HepG2 (cell line): ENCODE results near the gene EFEMP2. TPM values are rescaled to one million over a fixed set of nuclear protein-coding genes. Genes with fewer than 3 reads are reported as not detected.

Source experiments
- ZFP90 ChIP-seq: sonication (generic); formaldehyde crosslinking; IDR thresholded peaks from 2 replicates; pipeline ENCODE4 v1.8.0; 2022; ENCODE audit warnings: missing genetic modification reagents, mild to moderate bottlenecking, inconsistent platforms, borderline replicate concordance
- ZNF253 ChIP-seq: sonication (generic); formaldehyde crosslinking; IDR thresholded peaks from 2 replicates; pipeline ENCODE4 v1.8.0; 2022; ENCODE audit warnings: mild to moderate bottlenecking, missing genetic modification reagents, borderline replicate concordance
- ZNF468 ChIP-seq: sonication (generic); formaldehyde crosslinking; IDR thresholded peaks from 2 replicates; pipeline ENCODE4 v1.8.0; 2022; ENCODE audit warnings: mild to moderate bottlenecking, moderate library complexity, missing genetic modification reagents
- polyA plus RNA-seq, 8 experiments: library from polyadenylated mRNA; depleted of rRNA in 3 of 8; stranded (reverse) in 7 of 8; unstranded in 1 of 8; fragments of >200 nt; fragmentation: Illumina TruSeq in 4 of 8; extraction: Trizol in 4 of 8; gene quantifications; 2 replicates each; pipeline versions ENCODE4 v1.2.1 to v1.2.3, GENCODE V29; 2011 to 2016; ENCODE audit warnings: low read depth in 4 of 8, missing spikeins in 1 of 8, mixed read lengths in 1 of 8; ENCODE audit not compliant: insufficient read depth in 1 of 8
- total RNA-seq, 5 experiments: library from RNA; depleted of rRNA; stranded (reverse); fragments of >200 nt; fragmentation: Illumina TruSeq; extraction: Trizol; gene quantifications; 2 replicates each; pipeline ENCODE4 v1.2.3, GENCODE V29; 2016; ENCODE audit warnings: low read depth in 1 of 5
- TF ChIP-seq, protein P1 (sequence below): sonication (generic); formaldehyde crosslinking; conservative IDR thresholded peaks from 2 replicates; pipeline ENCODE4 v1.4.0; 2020; ENCODE audit warnings: mild to moderate bottlenecking, missing genetic modification reagents, moderate library complexity
- TF ChIP-seq, protein P2 (sequence below): sonication (generic); formaldehyde crosslinking; IDR thresholded peaks from 2 replicates; pipeline ENCODE4 v1.9.0; 2021; ENCODE audit warnings: missing genetic modification reagents, mild to moderate bottlenecking, borderline replicate concordance
- TF ChIP-seq, protein P3 (sequence below): sonication (generic); IDR thresholded peaks from 2 replicates; pipeline ENCODE4 v1.6.1; 2016; ENCODE audit warnings: low read depth, borderline replicate concordance

EFEMP2 gene
- total and polyA plus RNA-seq, 2 of the 13 experiments (the other 11 are each of a cell fraction or from before 2014, with no cell fraction given), result 7.4 to 29.7 TPM

GRCh38 chr11:65869643-65870306 is 2.8 kb downstream of the EFEMP2 start (continued):
- TF ChIP-seq, protein P1, sequence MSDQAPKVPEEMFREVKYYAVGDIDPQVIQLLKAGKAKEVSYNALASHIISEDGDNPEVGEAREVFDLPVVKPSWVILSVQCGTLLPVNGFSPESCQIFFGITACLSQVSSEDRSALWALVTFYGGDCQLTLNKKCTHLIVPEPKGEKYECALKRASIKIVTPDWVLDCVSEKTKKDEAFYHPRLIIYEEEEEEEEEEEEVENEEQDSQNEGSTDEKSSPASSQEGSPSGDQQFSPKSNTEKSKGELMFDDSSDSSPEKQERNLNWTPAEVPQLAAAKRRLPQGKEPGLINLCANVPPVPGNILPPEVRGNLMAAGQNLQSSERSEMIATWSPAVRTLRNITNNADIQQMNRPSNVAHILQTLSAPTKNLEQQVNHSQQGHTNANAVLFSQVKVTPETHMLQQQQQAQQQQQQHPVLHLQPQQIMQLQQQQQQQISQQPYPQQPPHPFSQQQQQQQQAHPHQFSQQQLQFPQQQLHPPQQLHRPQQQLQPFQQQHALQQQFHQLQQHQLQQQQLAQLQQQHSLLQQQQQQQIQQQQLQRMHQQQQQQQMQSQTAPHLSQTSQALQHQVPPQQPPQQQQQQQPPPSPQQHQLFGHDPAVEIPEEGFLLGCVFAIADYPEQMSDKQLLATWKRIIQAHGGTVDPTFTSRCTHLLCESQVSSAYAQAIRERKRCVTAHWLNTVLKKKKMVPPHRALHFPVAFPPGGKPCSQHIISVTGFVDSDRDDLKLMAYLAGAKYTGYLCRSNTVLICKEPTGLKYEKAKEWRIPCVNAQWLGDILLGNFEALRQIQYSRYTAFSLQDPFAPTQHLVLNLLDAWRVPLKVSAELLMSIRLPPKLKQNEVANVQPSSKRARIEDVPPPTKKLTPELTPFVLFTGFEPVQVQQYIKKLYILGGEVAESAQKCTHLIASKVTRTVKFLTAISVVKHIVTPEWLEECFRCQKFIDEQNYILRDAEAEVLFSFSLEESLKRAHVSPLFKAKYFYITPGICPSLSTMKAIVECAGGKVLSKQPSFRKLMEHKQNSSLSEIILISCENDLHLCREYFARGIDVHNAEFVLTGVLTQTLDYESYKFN, result no peak
- TF ChIP-seq ZNF253 (CRISPR knock-in tag), result no peak
- TF ChIP-seq, protein P2, sequence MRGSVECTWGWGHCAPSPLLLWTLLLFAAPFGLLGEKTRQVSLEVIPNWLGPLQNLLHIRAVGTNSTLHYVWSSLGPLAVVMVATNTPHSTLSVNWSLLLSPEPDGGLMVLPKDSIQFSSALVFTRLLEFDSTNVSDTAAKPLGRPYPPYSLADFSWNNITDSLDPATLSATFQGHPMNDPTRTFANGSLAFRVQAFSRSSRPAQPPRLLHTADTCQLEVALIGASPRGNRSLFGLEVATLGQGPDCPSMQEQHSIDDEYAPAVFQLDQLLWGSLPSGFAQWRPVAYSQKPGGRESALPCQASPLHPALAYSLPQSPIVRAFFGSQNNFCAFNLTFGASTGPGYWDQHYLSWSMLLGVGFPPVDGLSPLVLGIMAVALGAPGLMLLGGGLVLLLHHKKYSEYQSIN, result no peak
- TF ChIP-seq, protein P3, sequence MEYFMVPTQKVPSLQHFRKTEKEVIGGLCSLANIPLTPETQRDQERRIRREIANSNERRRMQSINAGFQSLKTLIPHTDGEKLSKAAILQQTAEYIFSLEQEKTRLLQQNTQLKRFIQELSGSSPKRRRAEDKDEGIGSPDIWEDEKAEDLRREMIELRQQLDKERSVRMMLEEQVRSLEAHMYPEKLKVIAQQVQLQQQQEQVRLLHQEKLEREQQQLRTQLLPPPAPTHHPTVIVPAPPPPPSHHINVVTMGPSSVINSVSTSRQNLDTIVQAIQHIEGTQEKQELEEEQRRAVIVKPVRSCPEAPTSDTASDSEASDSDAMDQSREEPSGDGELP, result no peak
- TF ChIP-seq ZFP90 (CRISPR knock-in tag), result no peak
- TF ChIP-seq ZNF468, result no peak
- TF ChIP-seq, all 625 proteins: peak for 10
